SU-DHL-6 (cell line): ENCODE results near the gene SUGCT.

Source experiments
- CTCF ChIP-seq: fragments of 200-600 bp; sonication (generic); IDR thresholded peaks from one replicate; pipeline ENCODE4 v1.5.1; 2017; ENCODE audit warnings: antibody characterized with exemption, mild to moderate bottlenecking, low read length, moderate library complexity; ENCODE audit not compliant: insufficient read depth, poor library complexity, severe bottlenecking
- EZH2phosphoT487 ChIP-seq: fragments of 200-600 bp; sonication (generic), shearing (Covaris generic); conservative IDR thresholded peaks from 2 replicates; pipeline ENCODE4 v1.6.1; 2018; ENCODE audit warnings: mild to moderate bottlenecking, antibody characterized with exemption, low read length, moderate library complexity, mixed read lengths

GRCh38 chr7:40405991-40406390 is 271.2 kb downstream of the SUGCT start:
- TF ChIP-seq CTCF: no peak
- TF ChIP-seq EZH2phosphoT487: no peak
